ENCODE measurements around the gene TBC1D8. TPM values are rescaled to one million over a fixed set of nuclear protein-coding genes. Genes with fewer than 3 reads are reported as not detected.

Gene TBC1D8
- total and polyA plus RNA-seq, 2 donors (not counting 1 experiment from before 2014, with no cell fraction given) = 1.7 to 15.7 TPM

DNA sequence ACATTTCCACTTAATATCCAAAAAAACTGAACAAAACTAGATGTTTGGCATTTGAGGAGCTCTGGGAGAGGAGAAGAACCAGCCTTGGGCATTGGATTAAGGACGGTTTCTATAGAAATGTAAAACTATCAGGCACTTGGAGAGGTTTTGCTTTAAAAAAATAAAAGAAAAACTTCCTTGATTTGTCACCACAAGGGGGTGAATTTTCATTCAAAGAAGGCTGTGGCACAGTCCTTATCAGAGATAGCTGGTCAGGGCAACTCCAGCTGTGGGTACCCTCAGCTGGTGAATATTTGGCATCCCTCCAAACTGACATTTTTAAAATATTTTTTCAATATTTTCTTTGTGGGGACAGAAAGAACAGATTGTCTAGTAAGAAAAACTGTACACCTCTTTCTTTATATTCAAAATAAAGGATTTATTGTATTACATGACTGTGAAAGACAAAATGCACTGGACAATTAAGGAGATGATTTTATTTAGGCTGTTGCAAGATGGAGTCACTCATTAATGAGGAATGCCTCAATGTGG lies 46.1 kb upstream of the TBC1D8 start:
- peaks cover 7% of the 10 kb centered on the region for H3K27me3 Mint-ChIP-seq

More for the DNA sequence above, 46.1 kb upstream of the TBC1D8 start:
- H3K9ac ChIP-seq (ENCODE audit: low read length) = no peak overlapping the region
- CTCF ChIA-PET = interaction anchor here (1.0 to 3.3 kb wide), 8 partner anchors 8 to 184 kb away, joined by 3 to 32 read pairs (median 5); no protein-coding TSS in a partner anchor
- no peak overlapping the region for H3K27ac ChIP-seq (ENCODE audit: low read length in 2 of 2)
- no peaks in the 10 kb centered on the region for H3K9me3 ChIP-seq (ENCODE audit: control extremely low read depth in 1 of 3, control insufficient read depth in 2 of 3, insufficient read depth in 1 of 3, low read length in 2 of 3)
- Mint-ChIP-seq H3K27ac (no peak overlapping the region), H3K4me3 (no peak overlapping the region), H3K9me3 (ENCODE audit: insufficient read depth) (no peaks in the 10 kb centered on the region), H3K4me1 (no peaks in the 10 kb centered on the region)
- H3K4me2 ChIP-seq (replicated peaks; ENCODE audit: low read depth, low read length, poor library complexity, severe bottlenecking) = no peak overlapping the region
- WGBS (ENCODE audit: insufficient coverage) = no CpG with 5 or more reads among the region's 1 CpG
- ATAC-seq (ENCODE audit: low read depth) (no peak), DNase-seq (no peak)
- H2AFZ ChIP-seq (ENCODE audit: insufficient read depth, low read depth, low read length, poor library complexity, severe bottlenecking) = no peak overlapping the region
- H4K20me1 ChIP-seq (ENCODE audit: control insufficient read depth, insufficient read depth, low read length, poor library complexity, severe bottlenecking) = no peaks in the 10 kb centered on the region
- no peaks in the 10 kb centered on the region for H3K79me2 ChIP-seq (ENCODE audit: control insufficient read depth, insufficient read depth, low read length)
- no peaks in the 10 kb centered on the region for H3K27me3 ChIP-seq (replicated peaks in 1 of 4; ENCODE audit: control extremely low read depth in 1 of 4, control insufficient read depth in 3 of 4, insufficient read depth in 4 of 4, low read length in 3 of 4)
- H3K4me1 ChIP-seq (ENCODE audit: control insufficient read depth in 2 of 2, insufficient read depth in 2 of 2, low read length in 2 of 2) = no peaks in the 10 kb centered on the region
- POLR2A ChIA-PET = no interaction called here
- TF ChIP-seq, protein P1, sequence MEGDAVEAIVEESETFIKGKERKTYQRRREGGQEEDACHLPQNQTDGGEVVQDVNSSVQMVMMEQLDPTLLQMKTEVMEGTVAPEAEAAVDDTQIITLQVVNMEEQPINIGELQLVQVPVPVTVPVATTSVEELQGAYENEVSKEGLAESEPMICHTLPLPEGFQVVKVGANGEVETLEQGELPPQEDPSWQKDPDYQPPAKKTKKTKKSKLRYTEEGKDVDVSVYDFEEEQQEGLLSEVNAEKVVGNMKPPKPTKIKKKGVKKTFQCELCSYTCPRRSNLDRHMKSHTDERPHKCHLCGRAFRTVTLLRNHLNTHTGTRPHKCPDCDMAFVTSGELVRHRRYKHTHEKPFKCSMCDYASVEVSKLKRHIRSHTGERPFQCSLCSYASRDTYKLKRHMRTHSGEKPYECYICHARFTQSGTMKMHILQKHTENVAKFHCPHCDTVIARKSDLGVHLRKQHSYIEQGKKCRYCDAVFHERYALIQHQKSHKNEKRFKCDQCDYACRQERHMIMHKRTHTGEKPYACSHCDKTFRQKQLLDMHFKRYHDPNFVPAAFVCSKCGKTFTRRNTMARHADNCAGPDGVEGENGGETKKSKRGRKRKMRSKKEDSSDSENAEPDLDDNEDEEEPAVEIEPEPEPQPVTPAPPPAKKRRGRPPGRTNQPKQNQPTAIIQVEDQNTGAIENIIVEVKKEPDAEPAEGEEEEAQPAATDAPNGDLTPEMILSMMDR (IDR thresholded peaks at IDR 0.05) = peak; percentile 38
- TF ChIP-seq EZH2 (IDR thresholded peaks at IDR 0.05; ENCODE audit: borderline replicate concordance, insufficient read depth, low read depth, low read length, poor library complexity, severe bottlenecking) = no peak
- no peak overlapping the region for H3K4me3 ChIP-seq (ENCODE audit: control extremely low read depth in 1 of 5, extremely low read depth in 1 of 5, insufficient read depth in 1 of 5, low read depth in 2 of 5, low read length in 4 of 5)
- intact Hi-C loops (cut with micrococcal nuclease) = no loop called here
- no peaks in the 10 kb centered on the region for H3K36me3 ChIP-seq (replicated peaks in 1 of 2; ENCODE audit: control extremely low read depth in 1 of 2, control insufficient read depth in 1 of 2, extremely low read depth in 1 of 2, insufficient read depth in 2 of 2, low read length in 1 of 2)

All from B cell (primary cell).